ENCODE results near the gene PILRA.

GRCh38 chr7:100348805-100349204 is 24.5 kb upstream of the PILRA start:
- TF ChIP-seq EP300 (IDR thresholded peaks at IDR 0.05) (no peak), CTCF (IDR thresholded peaks at IDR 0.05) (no peak), POLR2A (IDR thresholded peaks at IDR 0.05) (no peak), POLR2AphosphoS5 (IDR thresholded peaks at IDR 0.05) (no peak)

All from stomach (tissue), 4 donors.